GM18499 (cell line): ENCODE data around the gene MYO10.
"Not testable (repeated sequence)": the region's sequence is repeated elsewhere in the genome, so short reads cannot be mapped to it uniquely, and the experiment has no call there.

Source experiments
- ATAC-seq: cut with Tn5 transposase; IDR thresholded peaks from one replicate; pipeline ENCODE4 v1.9.1; 2021; ENCODE audit warnings: moderate number of reproducible peaks; ENCODE audit not compliant: insufficient read depth, unreplicated experiment

Gene MYO10

DNA sequence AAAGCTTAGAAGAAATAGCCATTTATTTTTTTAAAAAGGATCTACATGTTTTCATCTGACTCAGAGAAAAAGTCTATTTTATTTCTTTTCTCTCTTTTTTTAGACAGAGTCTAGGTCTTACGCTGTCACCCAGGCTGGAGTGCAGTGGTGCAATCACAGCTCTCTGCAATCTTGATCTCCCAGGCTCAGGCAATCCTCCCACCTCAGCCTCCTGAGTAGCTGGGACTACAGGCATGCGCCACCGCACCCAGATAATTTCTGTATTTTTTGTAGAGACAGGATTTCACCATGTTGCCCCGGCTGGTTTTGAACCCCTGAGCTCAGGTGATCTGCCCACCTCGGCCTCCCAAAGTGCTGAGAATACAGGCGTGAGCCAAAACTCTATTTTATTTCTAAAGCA lies 178.5 kb downstream of the MYO10 start:
- not testable (repeated sequence) for ATAC-seq

DNA sequence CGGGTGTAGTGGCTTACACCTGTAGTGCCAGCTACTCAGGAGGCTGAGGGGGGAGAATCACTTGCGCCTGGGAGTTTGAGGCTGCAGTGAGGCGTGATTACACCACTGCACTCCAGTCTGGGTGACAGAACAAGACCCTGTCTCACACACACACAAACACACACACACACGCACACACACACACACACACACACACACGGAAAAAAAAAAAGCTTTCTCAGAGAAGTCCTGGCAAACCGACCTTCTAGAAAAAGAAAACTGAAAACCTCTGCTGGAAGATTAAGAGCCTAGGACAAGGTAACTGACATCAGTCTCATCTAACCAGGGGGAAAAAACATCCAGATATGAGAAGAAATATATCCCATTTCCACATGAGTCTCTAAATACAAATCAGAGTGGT lies 178.9 kb downstream of the MYO10 start:
- no peak for ATAC-seq

DNA sequence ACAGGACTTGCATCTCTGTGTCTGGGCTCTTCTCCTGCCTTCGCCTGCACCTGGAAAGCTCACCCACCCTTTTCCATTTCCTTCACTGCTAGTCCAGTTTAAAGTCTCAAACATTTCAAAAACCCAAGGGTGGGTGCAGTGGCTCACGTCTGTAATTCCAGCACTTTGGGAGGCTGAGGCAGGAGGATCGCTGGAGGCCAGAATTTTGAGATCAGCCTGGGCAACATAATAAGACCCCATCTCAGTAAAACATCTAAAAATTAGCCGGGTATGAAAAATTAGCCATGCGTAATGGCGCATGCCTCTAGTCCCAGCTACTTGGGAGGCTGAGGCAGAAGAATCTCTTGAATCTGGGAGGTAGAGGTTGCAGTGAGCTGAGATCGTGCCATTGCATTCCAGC lies 179.4 kb downstream of the MYO10 start:
- no peak for ATAC-seq

DNA sequence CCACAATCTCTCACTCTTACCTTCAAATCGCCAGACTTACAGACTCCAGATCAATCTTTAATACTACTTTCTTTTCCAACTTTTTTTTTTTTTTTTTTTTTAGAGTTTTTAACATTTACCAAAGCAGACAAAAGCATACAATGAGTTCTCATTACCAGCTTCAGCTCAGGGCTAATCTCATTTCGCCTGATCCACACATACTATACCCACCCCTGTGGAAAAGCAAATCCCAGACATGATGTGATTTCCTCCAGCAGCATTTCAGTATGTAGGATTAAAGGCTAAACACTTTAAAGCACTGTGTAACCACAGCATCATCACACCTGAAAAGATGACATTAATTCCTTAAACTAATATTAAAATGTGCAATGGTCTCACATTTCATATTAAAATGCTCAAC lies 180.4 kb downstream of the MYO10 start:
- ATAC-seq, result no peak

DNA sequence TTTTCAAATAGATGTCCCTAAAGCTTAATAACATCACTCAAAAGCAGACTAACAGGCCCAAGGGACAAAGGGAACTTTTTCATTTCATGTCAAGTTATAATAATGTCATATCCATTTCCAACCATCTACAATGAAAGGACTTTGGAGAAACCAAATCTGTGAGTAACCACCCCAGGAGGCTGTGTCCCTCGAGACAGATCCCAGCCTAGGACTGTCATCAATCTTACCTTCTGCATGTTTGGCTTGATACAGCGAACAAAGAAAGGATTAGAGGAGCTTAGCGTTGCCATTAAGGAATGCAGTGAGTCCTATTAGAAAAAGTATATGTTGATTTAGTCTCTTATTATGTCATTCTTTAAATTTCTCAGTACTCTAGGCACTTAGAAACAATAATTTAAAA lies 181.5 kb downstream of the MYO10 start:
- ATAC-seq, result no peak

DNA sequence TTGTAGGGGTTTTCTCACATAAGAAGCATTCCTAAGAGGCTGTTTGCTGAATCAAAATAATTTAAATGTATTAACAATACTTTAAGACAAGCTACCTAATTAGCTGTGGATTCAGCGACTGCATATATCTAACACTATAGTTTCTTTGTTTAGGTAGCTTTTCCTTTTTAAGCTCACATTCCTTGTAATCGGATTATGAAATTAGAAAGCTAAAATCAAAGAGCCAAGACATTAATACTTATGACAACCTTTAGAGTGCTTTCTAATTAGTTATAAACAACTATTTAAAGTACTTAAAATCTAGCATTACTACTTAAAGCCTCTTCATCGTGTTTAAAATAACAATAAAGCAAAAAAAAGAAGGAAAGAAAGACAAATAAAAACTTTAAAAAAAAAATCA lies 182.0 kb downstream of the MYO10 start:
- ATAC-seq, result no peak

DNA sequence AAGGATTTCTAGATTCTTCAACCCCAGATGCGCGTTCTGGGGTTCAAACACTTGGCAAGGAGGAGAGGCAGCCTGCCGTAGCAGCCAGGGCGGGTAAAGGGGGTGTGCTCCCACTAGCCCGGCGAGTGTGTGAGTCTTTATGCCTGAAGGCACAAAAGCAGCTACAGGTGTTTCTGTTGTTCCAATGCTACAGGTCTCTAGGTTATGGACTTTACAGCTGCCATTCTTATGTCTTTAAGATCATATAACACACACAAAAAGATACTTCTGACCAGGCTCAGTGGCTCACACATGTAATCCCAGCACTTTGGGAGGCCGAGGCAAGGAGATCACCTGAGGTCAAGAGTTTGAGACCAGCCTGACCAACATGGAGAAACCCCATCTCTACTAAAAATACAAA lies 185.6 kb downstream of the MYO10 start:
- no peak for ATAC-seq

DNA sequence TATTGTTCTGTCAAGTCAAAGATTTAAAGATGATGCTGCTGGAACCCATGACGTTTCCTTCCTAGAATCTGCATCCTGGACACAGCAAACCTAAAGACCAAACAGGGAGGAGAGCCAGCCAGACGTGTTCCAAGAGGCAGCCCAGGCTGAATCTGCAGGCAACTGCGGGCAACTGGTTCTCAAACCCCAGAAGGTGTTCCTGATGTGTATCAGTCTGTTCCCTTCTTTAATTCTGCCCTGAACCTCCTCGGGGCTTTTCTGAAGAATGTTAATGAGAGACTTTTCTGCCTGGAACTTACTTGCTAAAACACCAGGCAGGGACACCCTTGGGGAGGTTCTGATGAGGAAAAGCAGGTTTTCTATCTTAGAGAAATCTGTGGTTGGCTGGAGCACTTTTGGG lies 186.5 kb downstream of the MYO10 start:
- ATAC-seq, result no peak

DNA sequence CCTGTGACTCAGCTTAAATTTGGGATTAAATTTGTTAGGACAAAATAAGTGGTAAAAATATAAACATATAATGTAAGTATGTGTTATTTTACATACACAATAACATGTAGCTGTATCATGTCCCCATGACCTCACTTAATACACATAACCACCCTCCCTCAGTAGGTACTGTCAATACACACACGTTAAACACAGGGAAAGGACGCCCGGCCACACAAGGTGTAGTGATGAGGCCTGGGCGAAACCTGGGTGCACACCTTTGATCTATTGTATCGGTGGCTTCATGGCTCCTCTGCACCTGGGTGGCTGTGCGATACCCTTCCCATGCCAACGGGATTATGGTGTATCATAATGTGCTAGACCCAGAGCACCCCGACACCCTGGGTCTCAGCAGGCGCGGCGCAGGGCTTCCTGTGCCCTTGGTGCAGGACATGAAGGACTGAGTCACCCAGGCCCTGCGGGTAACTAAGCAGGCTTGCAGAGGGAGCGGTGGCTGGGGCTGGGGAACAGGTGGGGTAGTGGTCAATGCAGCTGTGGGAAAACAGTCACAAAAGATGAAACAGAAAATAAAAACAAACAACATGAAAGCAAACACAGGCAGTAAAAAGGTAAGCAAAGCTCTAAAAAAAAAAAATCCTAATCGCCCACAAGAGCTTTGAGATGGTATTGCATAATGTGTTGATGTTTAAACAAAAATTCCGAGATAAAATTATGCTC lies 191.8 kb downstream of the MYO10 start:
- ATAC-seq, result no peak

DNA sequence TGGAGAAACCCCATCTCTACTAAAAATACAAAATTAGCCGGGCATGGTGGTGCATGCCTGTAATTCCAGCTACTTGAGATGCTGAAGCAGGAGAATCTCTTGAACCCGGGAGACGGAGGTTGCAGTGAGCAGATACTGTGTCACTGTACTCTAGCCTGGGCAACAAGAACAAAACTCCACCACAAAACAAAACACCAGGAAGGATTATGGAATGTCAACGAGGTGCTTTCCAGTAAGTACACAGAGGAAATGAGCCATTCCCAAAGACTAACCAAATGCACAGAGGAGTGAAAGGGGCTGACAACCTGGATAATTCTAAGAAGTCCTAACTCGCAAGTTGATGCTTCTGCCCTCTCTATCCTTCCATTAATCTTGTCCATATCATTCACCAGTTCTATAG lies 193.2 kb downstream of the MYO10 start:
- no peak for ATAC-seq

DNA sequence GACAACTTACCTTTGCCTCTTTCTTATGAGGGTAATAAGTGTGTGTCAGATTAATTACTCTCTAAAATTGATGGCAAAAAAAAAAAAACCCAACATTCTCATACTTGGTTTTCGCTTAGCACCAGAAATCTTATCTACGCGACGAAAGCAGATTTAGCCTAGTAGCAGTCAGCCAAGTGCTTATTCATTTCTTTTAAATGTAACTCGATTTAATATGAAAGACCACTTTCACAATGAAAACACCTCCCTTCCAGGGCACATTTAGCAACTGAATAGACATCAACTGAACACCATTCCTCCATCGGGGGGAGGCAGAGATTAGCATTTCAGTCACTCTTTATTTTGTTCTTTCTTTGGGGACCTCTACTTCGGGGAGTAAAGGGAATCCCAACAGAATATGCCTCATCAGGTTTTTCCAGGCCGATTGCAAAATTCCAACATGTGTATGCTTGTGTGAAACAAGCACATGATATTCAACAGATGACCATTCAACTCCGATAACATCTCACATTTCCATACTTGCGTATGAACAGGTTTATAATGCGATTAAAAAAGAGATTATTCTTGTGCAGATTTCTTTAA lies 195.2 kb downstream of the MYO10 start:
- no peak for ATAC-seq

DNA sequence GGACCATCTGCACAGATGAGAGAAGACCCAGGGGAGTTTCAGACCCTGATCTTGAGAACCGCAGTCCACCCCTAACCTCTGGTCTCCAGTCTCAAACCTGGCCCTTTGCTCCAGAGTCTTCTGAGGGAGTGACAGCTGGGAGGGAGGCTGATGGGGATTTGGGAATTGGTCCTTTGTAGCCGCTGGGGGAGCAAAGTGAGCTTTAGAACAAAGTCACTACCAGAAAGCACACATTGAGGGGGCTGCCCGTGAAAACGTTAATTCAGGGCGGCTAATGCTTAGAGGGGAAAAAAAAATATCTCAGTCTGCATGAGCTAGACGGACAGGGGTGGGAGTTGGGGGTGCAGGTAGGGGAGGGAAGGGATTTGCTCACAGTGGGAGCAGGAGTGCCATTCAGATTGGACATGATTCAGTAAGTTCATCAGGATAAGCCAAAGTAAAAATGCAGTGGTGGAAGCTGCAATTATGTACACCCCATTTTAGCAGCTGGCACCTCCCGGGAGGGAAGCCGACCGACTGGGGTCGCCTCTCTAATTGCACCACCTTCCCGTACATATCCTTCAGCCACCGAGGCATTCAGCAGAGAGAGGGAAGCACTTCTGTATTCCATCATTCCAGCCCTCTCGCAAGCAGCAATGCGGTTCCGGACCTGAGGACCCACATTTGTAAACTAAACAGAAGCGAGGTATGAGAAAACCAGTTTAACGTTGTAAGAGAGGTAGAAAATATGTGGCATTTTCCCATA lies 195.8 kb downstream of the MYO10 start:
- ATAC-seq, result no peak

DNA sequence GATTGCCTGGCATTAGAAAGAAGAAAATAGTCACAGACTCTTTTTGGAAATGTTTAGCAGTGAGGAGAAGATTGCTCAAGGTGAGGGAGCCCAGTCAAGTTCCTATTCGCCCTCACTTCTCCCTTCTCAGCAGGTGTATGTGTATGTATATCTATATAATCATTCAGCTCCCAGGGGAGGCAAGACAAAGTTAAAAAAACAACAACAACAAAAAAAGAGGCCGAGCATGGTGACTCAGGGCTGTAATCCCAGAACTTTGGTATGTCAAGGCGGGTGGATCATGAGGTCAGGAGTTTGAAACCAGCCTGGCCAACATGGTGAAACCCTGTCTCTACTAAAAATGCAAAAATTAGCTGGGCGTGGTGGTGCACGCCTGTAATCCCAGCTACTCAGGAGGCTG lies 197.7 kb downstream of the MYO10 start:
- not testable (repeated sequence) for ATAC-seq

DNA sequence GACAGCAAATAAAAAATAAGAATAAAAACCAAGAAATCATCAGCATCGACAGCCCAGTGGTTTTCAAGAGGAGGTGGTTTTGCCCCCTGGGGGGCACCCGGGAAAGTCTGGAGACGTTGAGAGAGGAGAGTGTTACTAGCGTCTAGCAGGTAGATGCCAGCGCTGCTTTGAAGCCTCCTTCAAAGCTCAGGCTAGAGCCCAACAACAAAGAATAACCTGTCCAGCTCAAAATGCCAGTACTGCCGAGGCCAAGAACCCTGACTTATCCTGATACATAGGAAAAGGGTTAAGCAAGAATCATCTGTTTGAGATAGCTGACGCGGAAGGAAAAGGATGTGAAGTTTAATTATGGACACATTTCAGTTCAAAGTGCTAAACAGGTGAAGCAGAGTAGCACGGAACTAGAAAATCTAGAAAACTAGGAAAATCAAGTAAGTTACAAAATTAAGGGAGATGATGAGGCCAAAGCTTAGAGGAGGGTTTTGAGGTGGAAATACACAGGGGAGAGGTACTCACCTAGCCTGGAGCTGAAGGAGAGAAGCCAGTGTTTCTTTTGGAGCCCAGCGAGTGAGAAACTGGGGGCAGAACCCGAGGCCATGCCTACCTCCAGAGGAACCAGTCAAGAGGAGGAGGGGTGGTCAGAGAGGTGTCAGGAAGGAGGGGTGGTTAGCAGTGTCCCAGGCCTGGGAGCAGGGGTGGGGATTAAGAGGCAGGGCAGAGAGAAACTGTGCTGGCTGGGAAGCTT lies 198.3 kb downstream of the MYO10 start:
- no peak for ATAC-seq

DNA sequence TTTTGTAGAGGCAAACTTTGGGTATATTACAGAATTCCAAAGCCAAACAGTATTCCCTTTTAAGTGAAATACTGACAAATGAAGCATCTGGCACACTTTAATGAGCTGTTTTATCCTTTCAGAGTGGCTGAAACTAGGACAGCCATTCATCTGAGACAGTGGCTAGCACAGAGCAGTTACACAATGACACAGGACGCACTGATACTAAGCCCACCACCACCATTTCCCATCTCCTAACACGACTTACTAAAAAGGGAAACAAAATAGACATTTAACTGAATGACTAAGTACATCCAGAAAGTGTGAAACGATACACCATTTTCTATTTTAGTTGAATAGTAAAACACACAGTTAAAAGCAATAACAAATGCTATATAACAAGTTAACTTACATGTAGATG lies 198.9 kb downstream of the MYO10 start:
- ATAC-seq, result no peak

DNA sequence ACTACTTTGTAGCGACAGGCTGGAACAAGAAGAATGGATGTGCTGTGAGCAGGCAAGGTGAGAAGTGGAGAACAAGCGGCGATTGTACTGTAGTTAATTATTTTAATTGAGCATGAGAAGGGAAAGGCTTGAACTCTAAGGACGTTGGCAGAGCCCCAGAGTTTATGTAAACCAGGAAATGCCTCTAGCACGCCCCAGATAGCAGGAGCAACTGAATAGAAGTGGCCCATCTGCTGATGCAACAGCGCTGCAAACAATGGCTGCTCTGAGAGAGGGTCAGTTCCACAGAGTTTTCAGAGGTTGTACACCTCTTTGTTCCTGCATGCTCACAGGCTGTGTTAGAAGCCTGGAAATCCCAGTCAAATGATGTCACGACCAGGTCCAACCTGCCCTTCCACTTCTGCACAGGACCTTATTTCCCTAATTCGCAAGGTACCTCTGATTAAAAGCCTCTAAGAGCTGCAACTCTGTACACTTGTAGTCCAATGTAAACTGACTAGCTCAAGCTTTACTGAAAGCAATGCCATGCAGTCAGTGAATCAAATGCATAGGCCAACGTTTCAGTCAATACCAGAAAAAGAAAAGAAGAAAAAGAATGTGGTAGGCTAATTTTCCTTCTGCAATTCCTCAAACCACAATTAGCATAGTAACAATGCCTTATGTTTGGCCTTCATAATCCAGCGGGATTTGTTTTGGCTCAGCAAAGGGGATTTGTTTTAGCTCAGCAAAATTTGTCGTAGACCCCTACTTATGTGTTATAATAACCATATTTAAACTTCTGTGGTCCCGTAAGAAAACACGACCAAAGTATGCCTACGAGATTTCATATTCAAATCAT lies 199.7 kb downstream of the MYO10 start:
- no peak for ATAC-seq

DNA sequence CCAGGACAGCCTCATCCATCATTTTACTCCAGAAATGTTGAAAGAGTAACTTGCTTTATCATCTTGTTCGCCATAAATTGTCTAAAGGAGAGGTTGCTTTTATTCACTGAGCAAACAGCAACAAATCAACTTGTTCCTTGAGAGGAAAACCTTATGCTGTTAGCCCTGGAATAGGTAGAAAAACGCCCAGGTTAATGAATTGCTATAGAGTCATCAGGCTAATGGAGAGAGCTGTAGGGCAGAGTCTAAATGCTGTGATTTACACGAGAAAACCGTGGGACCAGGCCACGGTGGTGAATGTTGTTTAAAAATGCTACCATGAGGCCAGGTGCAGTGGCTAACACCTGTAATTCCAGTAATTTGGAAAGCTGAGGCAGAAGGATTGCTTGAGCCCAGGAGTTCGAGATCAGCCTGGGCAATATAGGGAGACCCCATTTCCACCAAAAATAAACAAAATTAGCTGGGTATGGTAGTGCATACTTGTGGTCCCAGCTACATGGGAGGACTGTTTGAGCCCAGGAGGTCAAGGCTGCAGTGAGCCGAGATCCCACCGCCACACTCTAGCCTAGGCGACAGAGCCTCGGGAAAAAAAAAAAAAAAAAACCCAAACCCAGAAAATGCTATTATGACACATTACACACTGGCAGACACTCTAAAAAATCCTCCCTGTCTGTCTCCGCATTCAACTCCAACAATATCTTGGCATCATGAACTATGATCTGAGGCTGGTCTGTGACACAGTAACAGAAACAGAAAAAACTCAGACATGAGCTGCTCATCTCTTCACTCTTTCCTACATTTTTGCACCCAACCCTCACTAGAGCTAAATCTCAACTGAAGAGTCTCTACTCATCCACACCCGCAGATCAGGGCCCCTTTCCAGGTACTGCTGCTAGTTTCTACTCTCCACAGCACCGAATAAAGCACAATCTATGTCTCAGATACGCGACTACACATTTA lies 200.7 kb downstream of the MYO10 start:
- ATAC-seq, result no peak

DNA sequence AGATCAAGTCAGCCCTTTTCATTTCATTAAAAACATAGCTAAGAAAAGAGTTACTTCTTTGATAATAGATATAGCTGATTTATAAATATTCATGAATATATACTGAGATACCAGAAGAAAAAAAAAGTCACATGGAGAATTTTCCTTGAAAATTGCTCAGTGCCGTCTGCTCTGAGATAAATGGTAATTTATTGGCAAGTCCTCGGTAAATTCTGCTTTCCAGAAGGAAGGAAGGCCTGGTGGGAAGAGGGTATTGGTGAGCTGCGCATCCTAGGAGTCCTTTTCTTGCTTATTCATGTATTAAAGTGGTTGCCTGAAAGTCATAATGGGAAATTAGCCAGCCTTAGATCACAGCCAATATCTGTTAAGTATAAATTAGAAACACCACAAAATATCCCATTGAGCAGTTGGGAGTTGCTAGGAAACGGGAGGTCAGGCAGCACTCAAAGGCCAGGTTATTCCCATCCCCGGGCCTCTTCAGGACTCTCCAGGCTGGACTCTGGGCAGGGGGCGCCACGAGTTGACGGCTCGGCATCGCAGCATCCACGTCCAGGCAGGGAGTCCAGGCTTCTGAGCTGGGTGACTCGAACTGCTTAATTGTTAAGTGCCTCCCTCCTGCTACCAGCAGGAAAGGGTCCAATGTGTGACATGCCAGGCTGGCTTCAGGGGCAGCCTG lies 202.6 kb downstream of the MYO10 start:
- ATAC-seq, result no peak

DNA sequence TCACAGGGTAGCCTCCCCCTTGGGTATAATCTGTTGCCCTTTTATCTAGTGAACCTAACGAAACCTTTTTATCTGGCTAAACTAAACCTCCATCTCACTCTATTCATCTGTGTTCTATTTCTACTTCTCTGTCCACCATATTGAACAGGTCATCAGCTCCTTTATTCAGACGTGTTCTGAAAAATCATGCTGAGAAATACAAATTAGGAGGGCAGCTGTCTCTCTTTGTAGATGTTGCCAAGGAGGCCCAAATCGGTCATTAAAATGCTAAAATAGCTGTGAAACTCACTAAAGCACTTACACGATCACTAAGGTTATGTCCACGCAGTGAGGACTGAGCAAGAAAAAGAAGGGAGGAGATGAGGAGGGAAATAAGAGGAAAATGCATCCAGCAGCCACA lies 203.7 kb downstream of the MYO10 start:
- ATAC-seq, result no peak
